ENCODE measurements around the gene PIK3R2.

DNA sequence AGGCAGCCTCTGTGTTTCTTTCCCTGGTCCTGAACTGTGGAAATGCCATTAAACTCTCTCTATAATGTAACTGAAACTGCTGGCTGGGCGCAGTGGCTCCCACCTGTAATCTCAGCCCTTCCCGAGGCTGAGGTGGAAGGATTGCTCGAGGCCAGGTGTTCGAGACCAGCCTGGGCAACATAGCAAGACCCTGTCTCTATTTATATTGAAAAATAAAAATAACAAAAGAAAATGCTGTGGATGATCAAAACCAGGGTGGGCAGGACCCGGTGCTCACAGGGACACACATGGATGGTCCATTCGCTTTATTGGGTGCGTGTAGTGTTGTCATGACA, 43.5 kb downstream of the PIK3R2 start:
- no peak for TF ChIP-seq EZH2phosphoT487 (IDR thresholded peaks at IDR 0.05; ENCODE audit: borderline replicate concordance)
- TF ChIP-seq, protein P1, sequence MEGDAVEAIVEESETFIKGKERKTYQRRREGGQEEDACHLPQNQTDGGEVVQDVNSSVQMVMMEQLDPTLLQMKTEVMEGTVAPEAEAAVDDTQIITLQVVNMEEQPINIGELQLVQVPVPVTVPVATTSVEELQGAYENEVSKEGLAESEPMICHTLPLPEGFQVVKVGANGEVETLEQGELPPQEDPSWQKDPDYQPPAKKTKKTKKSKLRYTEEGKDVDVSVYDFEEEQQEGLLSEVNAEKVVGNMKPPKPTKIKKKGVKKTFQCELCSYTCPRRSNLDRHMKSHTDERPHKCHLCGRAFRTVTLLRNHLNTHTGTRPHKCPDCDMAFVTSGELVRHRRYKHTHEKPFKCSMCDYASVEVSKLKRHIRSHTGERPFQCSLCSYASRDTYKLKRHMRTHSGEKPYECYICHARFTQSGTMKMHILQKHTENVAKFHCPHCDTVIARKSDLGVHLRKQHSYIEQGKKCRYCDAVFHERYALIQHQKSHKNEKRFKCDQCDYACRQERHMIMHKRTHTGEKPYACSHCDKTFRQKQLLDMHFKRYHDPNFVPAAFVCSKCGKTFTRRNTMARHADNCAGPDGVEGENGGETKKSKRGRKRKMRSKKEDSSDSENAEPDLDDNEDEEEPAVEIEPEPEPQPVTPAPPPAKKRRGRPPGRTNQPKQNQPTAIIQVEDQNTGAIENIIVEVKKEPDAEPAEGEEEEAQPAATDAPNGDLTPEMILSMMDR (conservative IDR thresholded peaks at IDR 0.05; ENCODE audit: low read length), result no peak
